HEK293 (cell line): ENCODE data around the gene CPAMD8.

Experiments used
- CTCF ChIA-PET: fragments of 350-600 bp; formaldehyde crosslinking; extraction: SDS; loops from one replicate; lab custom pipeline; 2021; ENCODE audit warnings: antibody characterized with exemption; lab: Yijun Ruan, JAX
- POLR2A ChIA-PET: fragments of 300-600 bp; formaldehyde crosslinking; extraction: SDS; loops from one replicate; lab custom pipeline; 2020; ENCODE audit warnings: antibody characterized with exemption, inconsistent platforms; lab: Yijun Ruan, JAX
- H3K27ac ChIP-seq: fragments of 200-500 bp; sonication (Bioruptor generic); 2 replicates; pipeline ENCODE4 v1.5.1; 2014; ENCODE audit warnings: low read depth, low read length, control low read depth, inconsistent platforms; ENCODE audit errors: extremely low read depth
- H3K36me3 ChIP-seq, 2 experiments: fragments of 200-500 bp in 1 of 2; sonication (Bioruptor generic) in 1 of 2; 1 replicate in 1 of 2; 2 replicates in 1 of 2; pipeline ENCODE4 v1.5.1; 2014 to 2017; ENCODE audit warnings: inconsistent platforms in 2 of 2, low read length in 2 of 2; ENCODE audit not compliant: control insufficient read depth in 2 of 2, insufficient read depth in 1 of 2
- H3K4me1 ChIP-seq: fragments of 200-500 bp; sonication (Bioruptor generic); 2 replicates; pipeline ENCODE4 v1.5.1; 2014; ENCODE audit warnings: mild to moderate bottlenecking, low read length, inconsistent platforms; ENCODE audit not compliant: control insufficient read depth, insufficient read depth
- H3K4me3 ChIP-seq: 2 replicates; pipeline ENCODE4 v1.5.1; 2011; ENCODE audit warnings: low read depth, mild to moderate bottlenecking, control low read depth, low read length, moderate library complexity
- H3K9me3 ChIP-seq: fragments of 200-500 bp; sonication (Bioruptor generic); 2 replicates; pipeline ENCODE4 v1.5.1; 2014; ENCODE audit warnings: low read depth, low read length, inconsistent platforms; ENCODE audit not compliant: control insufficient read depth, insufficient read depth
- ATF2 ChIP-seq: fragments of 450-650 bp; formaldehyde crosslinking; IDR thresholded peaks from 2 replicates; pipeline ENCODE4 v1.5.1; 2016; ENCODE audit warnings: missing biosample characterization, missing genetic modification characterization, low read depth
- GLI2 ChIP-seq: fragments of 450-650 bp; formaldehyde crosslinking; IDR thresholded peaks from 2 replicates; pipeline ENCODE4; 2017; ENCODE audit warnings: missing biosample characterization, missing genetic modification characterization, low read depth, borderline replicate concordance
- GLIS1 ChIP-seq: fragments of 450-650 bp; formaldehyde crosslinking; IDR thresholded peaks from 2 replicates; pipeline ENCODE4 v1.5.1; 2016; ENCODE audit warnings: missing biosample characterization, missing genetic modification characterization
- REPIN1 ChIP-seq: fragments of 450-650 bp; formaldehyde crosslinking; IDR thresholded peaks from 2 replicates; pipeline ENCODE4 v1.5.1; 2017; ENCODE audit warnings: missing biosample characterization, missing genetic modification characterization, low read depth
- SP7 ChIP-seq: fragments of 450-650 bp; formaldehyde crosslinking; IDR thresholded peaks from 2 replicates; pipeline ENCODE4 v1.5.1; 2016; ENCODE audit warnings: missing biosample characterization, missing genetic modification characterization
- WT1 ChIP-seq: fragments of 450-650 bp; formaldehyde crosslinking; IDR thresholded peaks from 2 replicates; pipeline ENCODE4 v1.5.1; 2016; ENCODE audit warnings: missing biosample characterization, missing genetic modification characterization
- ZBTB11 ChIP-seq: fragments of 450-650 bp; formaldehyde crosslinking; conservative IDR thresholded peaks from 2 replicates; pipeline ENCODE4 v1.5.1; 2016; ENCODE audit warnings: low read depth, missing biosample characterization, missing genetic modification characterization
- ZBTB20 ChIP-seq: fragments of 450-650 bp; formaldehyde crosslinking; IDR thresholded peaks from 2 replicates; pipeline ENCODE4 v1.5.1; 2016; ENCODE audit warnings: missing biosample characterization, missing genetic modification characterization
- ZNF138 ChIP-seq: fragments of 450-650 bp; formaldehyde crosslinking; IDR thresholded peaks from 2 replicates; pipeline ENCODE4 v1.5.1; 2016; ENCODE audit warnings: missing biosample characterization, missing genetic modification characterization, borderline replicate concordance
- ZNF174 ChIP-seq: fragments of 450-650 bp; formaldehyde crosslinking; IDR thresholded peaks from 2 replicates; pipeline ENCODE4 v1.5.0; 2017; ENCODE audit warnings: missing biosample characterization, mild to moderate bottlenecking, missing genetic modification characterization
- ZNF175 ChIP-seq: fragments of 450-650 bp; formaldehyde crosslinking; IDR thresholded peaks from 2 replicates; pipeline ENCODE4 v1.5.1; 2016; ENCODE audit warnings: missing biosample characterization, missing genetic modification characterization
- ZNF221 ChIP-seq: fragments of 450-650 bp; formaldehyde crosslinking; IDR thresholded peaks from 2 replicates; pipeline ENCODE4 v1.5.1; 2017; ENCODE audit warnings: missing biosample characterization, missing genetic modification characterization, borderline replicate concordance
- ZNF530 ChIP-seq: fragments of 450-650 bp; formaldehyde crosslinking; IDR thresholded peaks from 2 replicates; pipeline ENCODE4 v1.5.1; 2016; ENCODE audit warnings: low read depth, missing biosample characterization, missing genetic modification characterization
- ZNF621 ChIP-seq: fragments of 450-650 bp; formaldehyde crosslinking; IDR thresholded peaks from 2 replicates; pipeline ENCODE4 v1.5.1; 2017; ENCODE audit warnings: missing biosample characterization, missing genetic modification characterization
- ZNF626 ChIP-seq: fragments of 450-650 bp; sonication (Bioruptor Pico); formaldehyde crosslinking; IDR thresholded peaks from 2 replicates; pipeline ENCODE4 v1.5.1; 2018; ENCODE audit warnings: missing biosample characterization, missing genetic modification characterization, inconsistent platforms
- ZNF629 ChIP-seq: fragments of 450-650 bp; formaldehyde crosslinking; IDR thresholded peaks from 2 replicates; pipeline ENCODE4 v1.5.1; 2017; ENCODE audit warnings: missing biosample characterization, missing genetic modification characterization
- ZNF776 ChIP-seq: fragments of 450-650 bp; formaldehyde crosslinking; IDR thresholded peaks from 2 replicates; pipeline ENCODE4 v1.5.0; 2017; ENCODE audit warnings: missing biosample characterization, missing genetic modification characterization, borderline replicate concordance
- ZNF792 ChIP-seq: fragments of 450-650 bp; formaldehyde crosslinking; IDR thresholded peaks from 2 replicates; pipeline ENCODE4 v1.5.1; 2016; ENCODE audit warnings: missing biosample characterization, missing genetic modification characterization
- TF ChIP-seq, protein P1 (sequence below): fragments of 450-650 bp; formaldehyde crosslinking; IDR thresholded peaks from 2 replicates; pipeline ENCODE4 v1.5.0; 2017; ENCODE audit warnings: missing biosample characterization, missing genetic modification characterization, borderline replicate concordance
- TF ChIP-seq, protein P2 (sequence below): fragments of 450-650 bp; formaldehyde crosslinking; IDR thresholded peaks from 2 replicates; pipeline ENCODE4 v1.5.1; 2016; ENCODE audit warnings: missing biosample characterization, missing genetic modification characterization
- TF ChIP-seq, protein P3 (sequence below): fragments of 450-650 bp; formaldehyde crosslinking; IDR thresholded peaks from 2 replicates; pipeline ENCODE4 v1.5.1; 2016; ENCODE audit warnings: missing biosample characterization, missing genetic modification characterization

The CPAMD8 gene

DNA sequence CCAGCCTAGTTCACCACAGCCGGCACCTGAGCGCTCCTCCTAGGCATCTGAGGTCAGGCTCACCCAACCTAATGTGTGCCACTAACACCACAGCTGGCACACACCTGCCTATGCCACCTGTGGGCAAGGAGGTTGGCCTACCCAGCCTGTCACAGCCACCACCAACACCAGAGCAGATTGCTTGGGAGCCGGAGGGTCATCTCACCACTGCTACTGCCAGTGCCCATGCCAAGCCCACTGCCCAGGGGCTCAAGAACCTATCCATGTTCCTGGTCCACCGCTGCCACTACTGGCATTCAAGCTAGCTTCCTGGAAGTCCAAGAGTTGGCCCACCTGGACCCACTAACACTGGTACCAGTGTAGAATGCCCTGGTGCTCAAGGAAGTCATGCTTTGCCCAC lies 95.3 kb downstream of the CPAMD8 start:
- ChIA-PET CTCF (no interaction called here), POLR2A (no interaction called here)
- TF ChIP-seq ZNF221 (tag by site-specific recombination) (no peak), ZBTB11 (tag by site-specific recombination) (no peak), ZNF629 (tag by site-specific recombination) (no peak), ZNF174 (tag by site-specific recombination) (no peak), ZNF626 (tag by site-specific recombination) (no peak)
- TF ChIP-seq, protein P1, sequence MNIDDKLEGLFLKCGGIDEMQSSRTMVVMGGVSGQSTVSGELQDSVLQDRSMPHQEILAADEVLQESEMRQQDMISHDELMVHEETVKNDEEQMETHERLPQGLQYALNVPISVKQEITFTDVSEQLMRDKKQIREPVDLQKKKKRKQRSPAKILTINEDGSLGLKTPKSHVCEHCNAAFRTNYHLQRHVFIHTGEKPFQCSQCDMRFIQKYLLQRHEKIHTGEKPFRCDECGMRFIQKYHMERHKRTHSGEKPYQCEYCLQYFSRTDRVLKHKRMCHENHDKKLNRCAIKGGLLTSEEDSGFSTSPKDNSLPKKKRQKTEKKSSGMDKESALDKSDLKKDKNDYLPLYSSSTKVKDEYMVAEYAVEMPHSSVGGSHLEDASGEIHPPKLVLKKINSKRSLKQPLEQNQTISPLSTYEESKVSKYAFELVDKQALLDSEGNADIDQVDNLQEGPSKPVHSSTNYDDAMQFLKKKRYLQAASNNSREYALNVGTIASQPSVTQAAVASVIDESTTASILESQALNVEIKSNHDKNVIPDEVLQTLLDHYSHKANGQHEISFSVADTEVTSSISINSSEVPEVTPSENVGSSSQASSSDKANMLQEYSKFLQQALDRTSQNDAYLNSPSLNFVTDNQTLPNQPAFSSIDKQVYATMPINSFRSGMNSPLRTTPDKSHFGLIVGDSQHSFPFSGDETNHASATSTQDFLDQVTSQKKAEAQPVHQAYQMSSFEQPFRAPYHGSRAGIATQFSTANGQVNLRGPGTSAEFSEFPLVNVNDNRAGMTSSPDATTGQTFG (tag by site-specific recombination), result no peak
- Histone ChIP-seq H3K4me3 (no peak overlapping the region), H3K4me1 (no peaks in the 10 kb centered on the region), H3K27ac (no peak overlapping the region), H3K9me3 (no peaks in the 10 kb centered on the region; the same call in 1 of the 2 replicates), H3K36me3 (no peaks in the 10 kb centered on the region)

DNA sequence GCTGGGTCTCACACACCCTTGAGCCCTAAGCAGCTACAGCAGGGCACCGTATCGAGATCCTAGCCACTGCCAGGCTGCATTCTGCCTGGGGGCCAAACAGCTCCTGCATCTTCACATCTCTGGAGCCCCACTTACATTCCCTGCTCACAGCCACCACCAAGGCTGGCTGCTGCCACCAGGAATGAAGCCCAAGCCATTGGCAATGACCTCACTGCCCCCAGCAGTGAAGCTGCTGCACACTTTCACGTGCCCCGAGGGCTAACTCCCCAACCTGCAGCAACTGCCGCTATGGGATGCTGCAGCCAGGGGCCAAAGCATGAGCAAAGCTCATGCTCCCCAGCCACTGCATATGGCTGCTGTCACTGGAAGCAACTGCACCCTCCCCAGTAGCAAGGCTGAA lies 95.9 kb downstream of the CPAMD8 start:
- CTCF ChIA-PET, result no interaction called here

GRCh38 chr19:16928916-16929315 lies 97.7 kb downstream of the CPAMD8 start:
- Histone ChIP-seq H3K36me3 (no peaks in the 10 kb centered on the region), H3K4me1 (no peaks in the 10 kb centered on the region), H3K27ac (no peak overlapping the region), H3K9me3 (no peaks in the 10 kb centered on the region), H3K4me3 (no peak overlapping the region)
- ChIA-PET CTCF (no interaction called here), POLR2A (no interaction called here)
- TF ChIP-seq ZNF621, result no peak
- no peak for TF ChIP-seq ZBTB20 (tag by site-specific recombination)
- TF ChIP-seq GLI2 (tag by site-specific recombination), result no peak
- TF ChIP-seq, protein P2, sequence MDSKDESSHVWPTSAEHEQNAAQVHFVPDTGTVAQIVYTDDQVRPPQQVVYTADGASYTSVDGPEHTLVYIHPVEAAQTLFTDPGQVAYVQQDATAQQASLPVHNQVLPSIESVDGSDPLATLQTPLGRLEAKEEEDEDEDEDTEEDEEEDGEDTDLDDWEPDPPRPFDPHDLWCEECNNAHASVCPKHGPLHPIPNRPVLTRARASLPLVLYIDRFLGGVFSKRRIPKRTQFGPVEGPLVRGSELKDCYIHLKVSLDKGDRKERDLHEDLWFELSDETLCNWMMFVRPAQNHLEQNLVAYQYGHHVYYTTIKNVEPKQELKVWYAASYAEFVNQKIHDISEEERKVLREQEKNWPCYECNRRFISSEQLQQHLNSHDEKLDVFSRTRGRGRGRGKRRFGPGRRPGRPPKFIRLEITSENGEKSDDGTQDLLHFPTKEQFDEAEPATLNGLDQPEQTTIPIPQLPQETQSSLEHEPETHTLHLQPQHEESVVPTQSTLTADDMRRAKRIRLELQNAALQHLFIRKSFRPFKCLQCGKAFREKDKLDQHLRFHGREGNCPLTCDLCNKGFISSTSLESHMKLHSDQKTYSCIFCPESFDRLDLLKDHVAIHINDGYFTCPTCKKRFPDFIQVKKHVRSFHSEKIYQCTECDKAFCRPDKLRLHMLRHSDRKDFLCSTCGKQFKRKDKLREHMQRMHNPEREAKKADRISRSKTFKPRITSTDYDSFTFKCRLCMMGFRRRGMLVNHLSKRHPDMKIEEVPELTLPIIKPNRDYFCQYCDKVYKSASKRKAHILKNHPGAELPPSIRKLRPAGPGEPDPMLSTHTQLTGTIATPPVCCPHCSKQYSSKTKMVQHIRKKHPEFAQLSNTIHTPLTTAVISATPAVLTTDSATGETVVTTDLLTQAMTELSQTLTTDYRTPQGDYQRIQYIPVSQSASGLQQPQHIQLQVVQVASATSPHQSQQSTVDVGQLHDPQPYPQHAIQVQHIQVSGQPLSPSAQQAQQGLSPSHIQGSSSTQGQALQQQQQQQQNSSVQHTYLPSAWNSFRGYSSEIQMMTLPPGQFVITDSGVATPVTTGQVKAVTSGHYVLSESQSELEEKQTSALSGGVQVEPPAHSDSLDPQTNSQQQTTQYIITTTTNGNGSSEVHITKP (tag by site-specific recombination), result no peak
- TF ChIP-seq WT1 (tag by site-specific recombination), result no peak
- TF ChIP-seq ATF2, result no peak
- TF ChIP-seq, protein P3, sequence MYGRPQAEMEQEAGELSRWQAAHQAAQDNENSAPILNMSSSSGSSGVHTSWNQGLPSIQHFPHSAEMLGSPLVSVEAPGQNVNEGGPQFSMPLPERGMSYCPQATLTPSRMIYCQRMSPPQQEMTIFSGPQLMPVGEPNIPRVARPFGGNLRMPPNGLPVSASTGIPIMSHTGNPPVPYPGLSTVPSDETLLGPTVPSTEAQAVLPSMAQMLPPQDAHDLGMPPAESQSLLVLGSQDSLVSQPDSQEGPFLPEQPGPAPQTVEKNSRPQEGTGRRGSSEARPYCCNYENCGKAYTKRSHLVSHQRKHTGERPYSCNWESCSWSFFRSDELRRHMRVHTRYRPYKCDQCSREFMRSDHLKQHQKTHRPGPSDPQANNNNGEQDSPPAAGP, result no peak
- TF ChIP-seq ZNF792 (tag by site-specific recombination), result no peak
- TF ChIP-seq ZNF776, result no peak
- no peak for TF ChIP-seq ZNF175 (tag by site-specific recombination)
- no peak for TF ChIP-seq ZNF138
- no peak for TF ChIP-seq ZNF530

More for the DNA sequence above, 95.9 kb downstream of the CPAMD8 start:
- no peak for TF ChIP-seq REPIN1 (tag by site-specific recombination)
- no peak for TF ChIP-seq SP7 (tag by site-specific recombination)
- peak; percentile 53 for TF ChIP-seq GLIS1 (tag by site-specific recombination)
- POLR2A ChIA-PET, result no interaction called here
- H3K4me3 ChIP-seq, result no peak overlapping the region
- no peak overlapping the region for H3K27ac ChIP-seq
- no peaks in the 10 kb centered on the region for H3K4me1 ChIP-seq
- no peaks in the 10 kb centered on the region; the same call in 1 of the 2 replicates for H3K9me3 ChIP-seq
- no peaks in the 10 kb centered on the region for H3K36me3 ChIP-seq
